Left ventricle myocardium superior (tissue), 1 donor: ENCODE data around the gene CALHM6. TPM values are rescaled to one million over a fixed set of nuclear protein-coding genes. Genes with fewer than 3 reads are reported as not detected.
"Not testable (repeated sequence)": the region's sequence is repeated elsewhere in the genome, so short reads cannot be mapped to it uniquely, and the experiment has no call there.

Experiments
- ATAC-seq: fragments of 200-7000 bp; cut with Tn5 transposase; one replicate; pipeline ENCODE4 v1.9.1; 2020; ENCODE audit warnings: mild to moderate bottlenecking, moderate library complexity
- DNase-seq: peaks from one replicate; pipeline ENCODE4 v3.0.0-alpha.2; 2020
- intact Hi-C: fragments of 100-400 bp; cut with micrococcal nuclease; formaldehyde crosslinking; loops from one replicate; pipeline ENCODE4 v1.11.0; 2022
- total RNA-seq: library from RNA; stranded (reverse); fragmentation: NEBNext Ultra II Directional; extraction: Animal tissue kit (Norgen Biotek cat#: 25700); gene quantifications from one replicate; pipeline ENCODE4 v1.2.1, GENCODE V29; 2021
- donor health status: DM: no; HTN: yes; CAD: no; lungs with severe emphysema.

The CALHM6 gene
- total RNA-seq, 1 donor from 2014 or later, result 1.2 TPM

GRCh38 chr6:116467514-116467913 lies 6.3 kb downstream of the CALHM6 start:
- DNase-seq, result no peak
- intact Hi-C loops, result no loop called here
- no peak for ATAC-seq

GRCh38 chr6:116468293-116468692 lies 7.1 kb downstream of the CALHM6 start:
- ATAC-seq (peak; percentile 74), DNase-seq (no peak)
- intact Hi-C loops, result no loop called here

- intact Hi-C loops, result no loop called here
- ATAC-seq, result no peak
- no peak for DNase-seq
Observed at GRCh38 chr6:116471531-116471930, 10.4 kb downstream of the CALHM6 start.

- ATAC-seq (no peak), DNase-seq (no peak)
- intact Hi-C loops, result no loop called here
Observed at GRCh38 chr6:116472706-116473105, 11.5 kb downstream of the CALHM6 start.

GRCh38 chr6:116475141-116475540 lies 14.0 kb downstream of the CALHM6 start:
- intact Hi-C loops, result no loop called here
- no peak for DNase-seq
- ATAC-seq, result no peak

- peak; percentile 63 for ATAC-seq
- intact Hi-C loops, result no loop called here
- DNase-seq, result no peak
Observed at GRCh38 chr6:116476002-116476678, 15.0 kb downstream of the CALHM6 start.

- ATAC-seq (no peak), DNase-seq (no peak)
- intact Hi-C loops, result no loop called here
Observed at GRCh38 chr6:116482780-116483179, 21.6 kb downstream of the CALHM6 start.

- DNase-seq (no peak), ATAC-seq (no peak)
- intact Hi-C loops, result no loop called here
Observed at GRCh38 chr6:116483616-116484015, 22.4 kb downstream of the CALHM6 start.

- intact Hi-C loops, result no loop called here
- no peak for DNase-seq
- no peak for ATAC-seq
Observed at GRCh38 chr6:116485559-116486184, 24.5 kb downstream of the CALHM6 start.

GRCh38 chr6:116491610-116492330 lies 30.6 kb downstream of the CALHM6 start:
- no peak for DNase-seq
- intact Hi-C loops, result no loop called here
- no peak for ATAC-seq

GRCh38 chr6:116492331-116493067 lies 31.3 kb downstream of the CALHM6 start:
- intact Hi-C loops, result no loop called here
- ATAC-seq, result no peak
- no peak for DNase-seq

- ATAC-seq, DNase-seq, intact Hi-C loops: not testable (repeated sequence)
Observed at GRCh38 chr6:116495161-116495560, 34.0 kb downstream of the CALHM6 start.

- DNase-seq, result peak; percentile 35
- intact Hi-C loops, result no loop called here
- ATAC-seq, result peak; percentile 51
Observed at GRCh38 chr6:116497113-116497676, 36.0 kb downstream of the CALHM6 start.

- no peak for DNase-seq
- intact Hi-C loops, result no loop called here
Observed at GRCh38 chr6:116500969-116501433, 39.8 kb downstream of the CALHM6 start.

GRCh38 chr6:116507324-116507723 lies 46.1 kb downstream of the CALHM6 start:
- DNase-seq (no peak), ATAC-seq (no peak)
- intact Hi-C loops, result no loop called here

More at GRCh38 chr6:116500969-116501433, 39.8 kb downstream of the CALHM6 start:
- ATAC-seq, result no peak

GRCh38 chr6:116508527-116508926 lies 47.4 kb downstream of the CALHM6 start:
- intact Hi-C loops, result no loop called here

GRCh38 chr6:116511424-116512110 lies 50.4 kb downstream of the CALHM6 start, which contains the start of gene CALHM5:
Gene CALHM5, plus strand, starts transcription at chr6:116511639. Its CDS starts 58 bp downstream, at chr6:116511697.
- DNase-seq (peak; percentile 62), ATAC-seq (peak; percentile 94)
- intact Hi-C loops, result no loop called here

More at GRCh38 chr6:116508527-116508926, 47.4 kb downstream of the CALHM6 start:
- ATAC-seq, result no peak
- no peak for DNase-seq

- no peak for DNase-seq
- peak; percentile 73 for ATAC-seq
- intact Hi-C loops, result no loop called here
Observed at GRCh38 chr6:116512111-116512559, 51.0 kb downstream of the CALHM6 start.
